Neural cell (in vitro differentiated cells): ENCODE data around the gene STYXL2. TPM values are rescaled to one million over a fixed set of nuclear protein-coding genes. Genes with fewer than 3 reads are reported as not detected.

Source experiments
- H2AFZ ChIP-seq: fragments of 200-600, 300-800 bp; sonication (generic), shearing (Covaris generic); 2 replicates; pipeline ENCODE4 v1.6.0; 2014; ENCODE audit warnings: low read depth, mild to moderate bottlenecking, antibody characterized with exemption, low read length, moderate library complexity
- H3F3A ChIP-seq: fragments of 200-600 bp; shearing (Covaris generic); 2 replicates; pipeline ENCODE4 v1.6.1; 2016; ENCODE audit warnings: mild to moderate bottlenecking, moderate library complexity, mixed read lengths, antibody characterized with exemption, low read length; ENCODE audit not compliant: insufficient read depth, poor library complexity, severe bottlenecking
- H3K27ac ChIP-seq: fragments of 200-600, 300-800 bp; sonication (generic), shearing (Covaris generic); 2 replicates; pipeline ENCODE4 v1.5.1; 2014; ENCODE audit warnings: mild to moderate bottlenecking, low read length, moderate library complexity
- H3K27me3 ChIP-seq: fragments of 300-800, 200-600 bp; sonication (generic), shearing (Covaris generic); 2 replicates; pipeline ENCODE4 v1.6.0; 2014; ENCODE audit warnings: mild to moderate bottlenecking, low read depth, low read length, moderate library complexity; ENCODE audit not compliant: insufficient read depth
- H3K36me3 ChIP-seq: fragments of 300-800, 200-600 bp; sonication (generic), shearing (Covaris generic); 2 replicates; pipeline ENCODE4 v1.5.1; 2014; ENCODE audit warnings: mild to moderate bottlenecking, antibody characterized with exemption, low read length, moderate library complexity; ENCODE audit not compliant: insufficient read depth
- H3K4me2 ChIP-seq: fragments of 300-800, 200-600 bp; sonication (generic), shearing (Covaris generic); 2 replicates; pipeline ENCODE4 v1.6.0; 2014; ENCODE audit warnings: mild to moderate bottlenecking, low read length
- H3K4me3 ChIP-seq: fragments of 300-800, 200-600 bp; sonication (generic), shearing (Covaris generic); 2 replicates; pipeline ENCODE4 v1.5.1; 2014; ENCODE audit warnings: mild to moderate bottlenecking, low read length, moderate library complexity
- H3K79me2 ChIP-seq: fragments of 200-600 bp; shearing (Covaris generic); replicated peaks from 2 replicates; pipeline ENCODE4 v1.6.0; 2014; ENCODE audit warnings: mild to moderate bottlenecking, low read length, moderate library complexity; ENCODE audit not compliant: insufficient read depth
- H3K9ac ChIP-seq: fragments of 300-800, 200-600 bp; sonication (generic), shearing (Covaris generic); 2 replicates; pipeline ENCODE4 v1.6.1; 2016; ENCODE audit warnings: mild to moderate bottlenecking, low read length, mixed read lengths
- H3K9me2 ChIP-seq: fragments of 200-600 bp; shearing (Covaris generic); 2 replicates; pipeline ENCODE4 v1.6.1; 2016; ENCODE audit warnings: mild to moderate bottlenecking, low read length, mixed read lengths; ENCODE audit not compliant: insufficient read depth
- H3K9me3 ChIP-seq: fragments of 200-600, 300-800 bp; sonication (generic), shearing (Covaris generic); 2 replicates; pipeline ENCODE4 v1.6.1; 2016; ENCODE audit warnings: mild to moderate bottlenecking, mixed run types, low read length, moderate library complexity, mixed read lengths
- H4K20me1 ChIP-seq: fragments of 200-600 bp; shearing (Covaris generic); 2 replicates; pipeline ENCODE4 v1.6.1; 2016; ENCODE audit warnings: mild to moderate bottlenecking, mixed run types; ENCODE audit not compliant: insufficient read depth
- EP300 ChIP-seq: fragments of 450-650 bp; conservative IDR thresholded peaks from 2 replicates; pipeline ENCODE4 v1.6.1; 2014; ENCODE audit warnings: antibody characterized with exemption, mild to moderate bottlenecking, moderate library complexity; ENCODE audit not compliant: poor library complexity, severe bottlenecking
- EZH2 ChIP-seq: fragments of 200-600, 300-800 bp; shearing (Covaris generic), sonication (generic); IDR thresholded peaks from 2 replicates; pipeline ENCODE4 v1.6.1; 2014; ENCODE audit warnings: antibody characterized with exemption, low read length, borderline replicate concordance, mild to moderate bottlenecking; ENCODE audit not compliant: insufficient read depth, poor library complexity, severe bottlenecking
- MXI1 ChIP-seq: fragments of 450-650 bp; conservative IDR thresholded peaks from 2 replicates; pipeline ENCODE4 v1.6.1; 2014; ENCODE audit warnings: antibody characterized with exemption, mild to moderate bottlenecking; ENCODE audit not compliant: poor library complexity, severe bottlenecking
- POLR2AphosphoS5 ChIP-seq: IDR thresholded peaks from 2 replicates; pipeline ENCODE4 v1.6.1; 2012
- RAD21 ChIP-seq: fragments of 450-650 bp; conservative IDR thresholded peaks from 2 replicates; pipeline ENCODE4 v1.6.1; 2014; ENCODE audit warnings: antibody characterized with exemption, mild to moderate bottlenecking, moderate library complexity
- SMC3 ChIP-seq: fragments of 450-650 bp; conservative IDR thresholded peaks from 2 replicates; pipeline ENCODE4 v1.6.1; 2014; ENCODE audit warnings: antibody characterized with exemption, mild to moderate bottlenecking, moderate library complexity; ENCODE audit not compliant: poor library complexity
- TAF1 ChIP-seq: IDR thresholded peaks from 2 replicates; pipeline ENCODE4 v1.6.1; 2012; ENCODE audit warnings: low read depth
- polyA plus RNA-seq: library from polyadenylated mRNA; depleted of rRNA; stranded (reverse); fragments of >200 nt; gene quantifications from 2 replicates; pipeline ENCODE4 v1.2.3, GENCODE V29; 2014
- TF ChIP-seq, protein P1 (sequence below): fragments of 450-650 bp; IDR thresholded peaks from 2 replicates; pipeline ENCODE4 v1.5.1; 2014; ENCODE audit warnings: antibody characterized with exemption, mild to moderate bottlenecking, moderate library complexity; ENCODE audit not compliant: poor library complexity, severe bottlenecking
- TF ChIP-seq, protein P2 (sequence below): IDR thresholded peaks from 2 replicates; pipeline ENCODE4 v1.6.1; 2012; ENCODE audit warnings: borderline replicate concordance

The STYXL2 gene
- polyA plus RNA-seq, 1 donor from 2014 or later = not detected

DNA sequence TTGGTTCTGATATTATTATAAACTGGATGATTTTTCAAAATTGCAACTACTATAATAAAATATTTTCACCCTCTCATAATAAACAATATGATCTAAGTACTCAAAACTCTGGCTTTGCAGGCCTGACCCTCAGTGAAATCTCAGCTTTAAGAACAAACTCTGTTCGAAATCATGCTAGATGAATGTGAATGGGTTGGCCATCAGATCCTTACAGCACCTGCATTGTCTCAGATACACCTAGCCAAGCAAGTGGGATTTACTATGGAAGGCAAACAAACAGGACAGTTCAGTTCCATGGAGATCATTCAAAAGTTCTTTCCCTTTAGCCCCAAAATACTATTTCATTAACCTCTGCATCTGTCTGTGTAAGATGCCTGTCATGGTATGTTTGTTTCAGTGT is 44.8 kb downstream of the STYXL2 start:
- no peaks in the 10 kb centered on the region for H4K20me1 ChIP-seq
- no peak overlapping the region for H3K4me3 ChIP-seq
- peaks cover 3% of the 10 kb centered on the region for H3K27me3 ChIP-seq
- H3K9me3 ChIP-seq = no peaks in the 10 kb centered on the region
- no peak overlapping the region for H2AFZ ChIP-seq
- H3K27ac ChIP-seq = no peak overlapping the region
- H3K9ac ChIP-seq = no peak overlapping the region
- TF ChIP-seq EP300 = no peak
- no peak for TF ChIP-seq SMC3
- TF ChIP-seq EZH2 = no peak
- TF ChIP-seq MXI1 = no peak
- TF ChIP-seq, protein P1, sequence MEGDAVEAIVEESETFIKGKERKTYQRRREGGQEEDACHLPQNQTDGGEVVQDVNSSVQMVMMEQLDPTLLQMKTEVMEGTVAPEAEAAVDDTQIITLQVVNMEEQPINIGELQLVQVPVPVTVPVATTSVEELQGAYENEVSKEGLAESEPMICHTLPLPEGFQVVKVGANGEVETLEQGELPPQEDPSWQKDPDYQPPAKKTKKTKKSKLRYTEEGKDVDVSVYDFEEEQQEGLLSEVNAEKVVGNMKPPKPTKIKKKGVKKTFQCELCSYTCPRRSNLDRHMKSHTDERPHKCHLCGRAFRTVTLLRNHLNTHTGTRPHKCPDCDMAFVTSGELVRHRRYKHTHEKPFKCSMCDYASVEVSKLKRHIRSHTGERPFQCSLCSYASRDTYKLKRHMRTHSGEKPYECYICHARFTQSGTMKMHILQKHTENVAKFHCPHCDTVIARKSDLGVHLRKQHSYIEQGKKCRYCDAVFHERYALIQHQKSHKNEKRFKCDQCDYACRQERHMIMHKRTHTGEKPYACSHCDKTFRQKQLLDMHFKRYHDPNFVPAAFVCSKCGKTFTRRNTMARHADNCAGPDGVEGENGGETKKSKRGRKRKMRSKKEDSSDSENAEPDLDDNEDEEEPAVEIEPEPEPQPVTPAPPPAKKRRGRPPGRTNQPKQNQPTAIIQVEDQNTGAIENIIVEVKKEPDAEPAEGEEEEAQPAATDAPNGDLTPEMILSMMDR = no peak
- TF ChIP-seq RAD21 = no peak
- no peak for TF ChIP-seq POLR2AphosphoS5
- TF ChIP-seq, protein P2, sequence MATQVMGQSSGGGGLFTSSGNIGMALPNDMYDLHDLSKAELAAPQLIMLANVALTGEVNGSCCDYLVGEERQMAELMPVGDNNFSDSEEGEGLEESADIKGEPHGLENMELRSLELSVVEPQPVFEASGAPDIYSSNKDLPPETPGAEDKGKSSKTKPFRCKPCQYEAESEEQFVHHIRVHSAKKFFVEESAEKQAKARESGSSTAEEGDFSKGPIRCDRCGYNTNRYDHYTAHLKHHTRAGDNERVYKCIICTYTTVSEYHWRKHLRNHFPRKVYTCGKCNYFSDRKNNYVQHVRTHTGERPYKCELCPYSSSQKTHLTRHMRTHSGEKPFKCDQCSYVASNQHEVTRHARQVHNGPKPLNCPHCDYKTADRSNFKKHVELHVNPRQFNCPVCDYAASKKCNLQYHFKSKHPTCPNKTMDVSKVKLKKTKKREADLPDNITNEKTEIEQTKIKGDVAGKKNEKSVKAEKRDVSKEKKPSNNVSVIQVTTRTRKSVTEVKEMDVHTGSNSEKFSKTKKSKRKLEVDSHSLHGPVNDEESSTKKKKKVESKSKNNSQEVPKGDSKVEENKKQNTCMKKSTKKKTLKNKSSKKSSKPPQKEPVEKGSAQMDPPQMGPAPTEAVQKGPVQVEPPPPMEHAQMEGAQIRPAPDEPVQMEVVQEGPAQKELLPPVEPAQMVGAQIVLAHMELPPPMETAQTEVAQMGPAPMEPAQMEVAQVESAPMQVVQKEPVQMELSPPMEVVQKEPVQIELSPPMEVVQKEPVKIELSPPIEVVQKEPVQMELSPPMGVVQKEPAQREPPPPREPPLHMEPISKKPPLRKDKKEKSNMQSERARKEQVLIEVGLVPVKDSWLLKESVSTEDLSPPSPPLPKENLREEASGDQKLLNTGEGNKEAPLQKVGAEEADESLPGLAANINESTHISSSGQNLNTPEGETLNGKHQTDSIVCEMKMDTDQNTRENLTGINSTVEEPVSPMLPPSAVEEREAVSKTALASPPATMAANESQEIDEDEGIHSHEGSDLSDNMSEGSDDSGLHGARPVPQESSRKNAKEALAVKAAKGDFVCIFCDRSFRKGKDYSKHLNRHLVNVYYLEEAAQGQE = no peak
- TF ChIP-seq TAF1 = no peak
- H3K4me2 ChIP-seq = no peak overlapping the region
- peaks cover 7% of the 10 kb centered on the region for H3F3A ChIP-seq
- no peaks in the 10 kb centered on the region for H3K79me2 ChIP-seq
- H3K36me3 ChIP-seq = no peaks in the 10 kb centered on the region
- no peaks in the 10 kb centered on the region for H3K9me2 ChIP-seq

DNA sequence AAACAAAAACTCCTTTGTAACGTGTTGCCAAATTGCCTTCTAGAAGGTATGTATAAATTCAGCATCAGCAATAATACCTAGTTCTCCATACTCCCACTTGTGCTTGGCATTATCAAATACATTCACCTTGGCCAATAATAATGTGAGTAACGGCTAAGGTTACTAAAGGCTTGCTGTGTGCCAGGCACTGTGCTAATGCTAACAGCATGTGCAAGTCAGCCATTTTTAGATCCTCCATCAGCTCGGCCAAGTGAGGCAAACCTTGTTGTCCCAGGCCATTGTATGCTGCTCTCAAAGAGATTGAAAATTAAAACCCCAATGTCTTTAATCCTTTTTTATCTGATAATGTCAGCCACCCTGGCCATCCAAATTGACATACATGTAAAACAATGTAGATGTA is 48.1 kb downstream of the STYXL2 start:
- Histone ChIP-seq H3K4me3 (no peak overlapping the region), H3F3A (peaks cover 1% of the 10 kb centered on the region), H2AFZ (no peak overlapping the region), H3K9ac (no peak overlapping the region), H3K27me3 (no peaks in the 10 kb centered on the region), H3K27ac (no peak overlapping the region), H3K36me3 (no peaks in the 10 kb centered on the region), H4K20me1 (no peaks in the 10 kb centered on the region), H3K79me2 (no peaks in the 10 kb centered on the region), H3K9me2 (no peaks in the 10 kb centered on the region), H3K4me2 (no peak overlapping the region), H3K9me3 (no peaks in the 10 kb centered on the region)
- TF ChIP-seq SMC3 = no peak

Other genes with a start within 250 kb of the STYXL2 start
- 99.6 and 101 TPM in 2 replicates for gene TADA1, start 217.8 kb upstream of the STYXL2 start, polyA plus RNA-seq
- gene ILDR2, start 118.5 kb upstream of the STYXL2 start, polyA plus RNA-seq = 1.3 and 6.8 TPM in 2 replicates
- gene MAEL, start 104.8 kb upstream of the STYXL2 start, polyA plus RNA-seq = not detected in 2 replicates
- gene GPA33, start 3.7 kb upstream of the STYXL2 start, polyA plus RNA-seq = 0.14 and 0.28 TPM in 2 replicates
- gene POU2F1, start 126.8 kb downstream of the STYXL2 start, polyA plus RNA-seq = 10.3 and 10.9 TPM in 2 replicates